Dedifferentiated amniotic fluid mesenchymal stem cell (primary cell): Measurements from ENCODE around the gene KRTAP15-1.

Experiments
- DNase-seq: peaks from one replicate; pipeline ENCODE4 v3.0.0-alpha.2; 2016; ENCODE audit errors: extremely low spot score

KRTAP15-1 gene

GRCh38 chr21:30487336-30487735 is 47.3 kb downstream of the KRTAP15-1 start, which contains the start of gene KRTAP19-2:
TSS of gene KRTAP19-2 (minus strand) at chr21:30487436. CDS start at chr21:30487348, 88 bp downstream.
- no peak for DNase-seq
